HL-60 (cell line): ENCODE measurements around the gene ROBO1.

ENCODE experiments used
- DNase-seq, 2 experiments: peaks; one replicate each; pipeline ENCODE4 v3.0.0-alpha.2; 2010 to 2020; ENCODE audit warnings: low read depth in 1 of 2, low spot score in 1 of 2
- H3K27ac ChIP-seq: fragments of 250-450 bp; sonication (Bioruptor Pico); replicated peaks from 2 replicates; pipeline ENCODE4 v1.5.1; 2020; ENCODE audit warnings: mild to moderate bottlenecking, moderate library complexity
- H3K27me3 ChIP-seq: fragments of 250-450 bp; sonication (Bioruptor Pico); 2 replicates; pipeline ENCODE4 v1.5.1; 2021; ENCODE audit warnings: mild to moderate bottlenecking, moderate library complexity; ENCODE audit not compliant: insufficient read depth, poor library complexity, severe bottlenecking
- H3K4me3 ChIP-seq: replicated peaks from 2 replicates; pipeline ENCODE4 v1.5.1; 2011; ENCODE audit warnings: mild to moderate bottlenecking, control low read depth, low read length; ENCODE audit not compliant: insufficient read depth
- GABPA ChIP-seq: IDR thresholded peaks from 2 replicates; pipeline ENCODE4 v1.6.1; 2012; ENCODE audit warnings: low read depth
- POLR2AphosphoS5 ChIP-seq: IDR thresholded peaks from 2 replicates; pipeline ENCODE4 v1.6.1; 2012; ENCODE audit warnings: low read depth
- REST ChIP-seq: IDR thresholded peaks from 2 replicates; pipeline ENCODE4 v1.6.1; 2012; ENCODE audit warnings: low read depth; ENCODE audit not compliant: insufficient replicate concordance
- SPI1 ChIP-seq: IDR thresholded peaks from 2 replicates; pipeline ENCODE4 v1.6.1; 2012; ENCODE audit warnings: low read depth, mild to moderate bottlenecking, borderline replicate concordance
- TF ChIP-seq, protein P1 (sequence below): IDR thresholded peaks from one replicate; pipeline ENCODE4 v1.5.1; 2011; ENCODE audit warnings: low read length, control low read depth, inconsistent platforms; ENCODE audit not compliant: insufficient read depth

ROBO1 gene

DNA sequence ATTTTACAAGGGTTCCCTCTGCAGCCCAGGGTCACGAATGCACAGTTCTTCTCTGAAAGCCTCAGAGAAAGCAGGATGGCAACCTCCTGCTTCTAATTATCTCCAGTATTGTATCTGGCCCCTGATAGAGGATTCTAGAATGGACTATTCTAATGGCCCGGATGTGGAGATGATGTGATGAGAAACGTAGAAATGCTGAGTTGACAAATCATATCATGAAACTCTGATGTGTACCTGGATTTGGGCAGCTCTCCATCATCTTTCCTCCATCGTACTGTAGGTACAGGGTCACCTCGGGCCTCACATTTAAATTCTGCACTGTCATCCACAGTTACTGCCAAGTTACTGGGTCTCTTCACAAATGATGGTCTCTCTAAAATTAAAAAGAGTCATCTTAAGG, 1050.8 kb downstream of the ROBO1 start:
- Histone ChIP-seq H3K27me3 (no peaks in the 10 kb centered on the region), H3K27ac (no peak overlapping the region), H3K4me3 (no peak overlapping the region)
- TF ChIP-seq, protein P1, sequence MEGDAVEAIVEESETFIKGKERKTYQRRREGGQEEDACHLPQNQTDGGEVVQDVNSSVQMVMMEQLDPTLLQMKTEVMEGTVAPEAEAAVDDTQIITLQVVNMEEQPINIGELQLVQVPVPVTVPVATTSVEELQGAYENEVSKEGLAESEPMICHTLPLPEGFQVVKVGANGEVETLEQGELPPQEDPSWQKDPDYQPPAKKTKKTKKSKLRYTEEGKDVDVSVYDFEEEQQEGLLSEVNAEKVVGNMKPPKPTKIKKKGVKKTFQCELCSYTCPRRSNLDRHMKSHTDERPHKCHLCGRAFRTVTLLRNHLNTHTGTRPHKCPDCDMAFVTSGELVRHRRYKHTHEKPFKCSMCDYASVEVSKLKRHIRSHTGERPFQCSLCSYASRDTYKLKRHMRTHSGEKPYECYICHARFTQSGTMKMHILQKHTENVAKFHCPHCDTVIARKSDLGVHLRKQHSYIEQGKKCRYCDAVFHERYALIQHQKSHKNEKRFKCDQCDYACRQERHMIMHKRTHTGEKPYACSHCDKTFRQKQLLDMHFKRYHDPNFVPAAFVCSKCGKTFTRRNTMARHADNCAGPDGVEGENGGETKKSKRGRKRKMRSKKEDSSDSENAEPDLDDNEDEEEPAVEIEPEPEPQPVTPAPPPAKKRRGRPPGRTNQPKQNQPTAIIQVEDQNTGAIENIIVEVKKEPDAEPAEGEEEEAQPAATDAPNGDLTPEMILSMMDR, result no peak
- no peak for TF ChIP-seq POLR2AphosphoS5
- no peak for TF ChIP-seq GABPA
- no peak for TF ChIP-seq REST
- no peak for TF ChIP-seq SPI1
- no peak for DNase-seq

DNA sequence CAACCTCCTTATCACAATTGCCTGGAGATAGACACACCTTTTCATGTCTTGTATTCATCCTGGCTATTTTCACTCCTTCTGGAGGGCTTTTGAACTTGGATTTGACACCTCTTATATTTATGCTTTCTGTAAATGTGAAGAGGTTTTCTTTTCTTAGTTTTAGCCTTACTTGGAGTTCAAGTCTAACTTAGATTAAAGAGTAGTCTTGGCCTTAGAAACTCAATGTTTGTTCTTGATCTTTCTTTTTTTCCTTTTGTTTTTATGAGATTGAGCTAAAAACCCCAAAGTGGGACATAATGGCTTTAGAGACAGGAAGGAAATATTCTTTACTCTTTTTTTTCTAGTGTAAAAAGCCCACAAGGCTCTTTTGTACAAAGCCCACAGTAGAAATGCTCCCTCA, 1054.9 kb downstream of the ROBO1 start:
- Histone ChIP-seq H3K27ac (no peak overlapping the region), H3K27me3 (no peaks in the 10 kb centered on the region), H3K4me3 (no peak overlapping the region)
- TF ChIP-seq, protein P1, result no peak
- TF ChIP-seq REST (no peak), GABPA (no peak), SPI1 (no peak), POLR2AphosphoS5 (no peak)
- DNase-seq, result no peak

DNA sequence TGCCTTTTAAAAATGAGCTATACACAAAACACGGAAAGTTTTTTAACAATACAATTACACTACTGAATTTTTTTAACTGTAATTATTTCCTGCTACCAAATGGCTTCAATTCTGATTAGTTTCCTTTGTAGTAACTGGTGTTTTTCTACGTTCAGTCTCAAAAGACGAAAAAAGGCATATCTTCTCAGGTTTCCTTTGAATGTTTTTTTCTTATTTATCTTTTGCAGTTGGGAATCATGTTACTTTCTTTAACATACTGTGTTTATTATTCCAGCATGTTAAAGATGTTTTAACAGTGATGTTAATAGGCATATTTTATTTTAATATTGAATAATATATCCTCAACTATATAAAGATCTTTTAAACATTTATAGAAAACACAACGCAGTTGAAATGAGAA, 1055.5 kb downstream of the ROBO1 start:
- Histone ChIP-seq H3K27me3 (no peaks in the 10 kb centered on the region), H3K4me3 (no peak overlapping the region)
- no peak for DNase-seq

More for the DNA sequence above, 1055.5 kb downstream of the ROBO1 start:
- no peak for TF ChIP-seq POLR2AphosphoS5
- TF ChIP-seq GABPA, result no peak
- TF ChIP-seq SPI1, result no peak
- TF ChIP-seq, protein P1, result no peak
- TF ChIP-seq REST, result no peak
- H3K27ac ChIP-seq, result no peak overlapping the region
